Mesothelial cell of epicardium (in vitro differentiated cells): ENCODE data around the gene COL8A1. TPM values are rescaled to one million over a fixed set of nuclear protein-coding genes. Genes with fewer than 3 reads are reported as not detected.

Experiments
- DNase-seq, 2 experiments: peaks; one replicate each; pipeline ENCODE4 v3.0.0; 2021; ENCODE audit warnings: low spot score in 2 of 2; ENCODE audit not compliant: unreplicated experiment in 2 of 2
- H3K27ac Mint-ChIP-seq: 2 replicates; pipeline ENCODE4 v1.8.0; 2021; ENCODE audit warnings: mixed read lengths
- H3K27me3 Mint-ChIP-seq: 2 replicates; pipeline ENCODE4 v1.8.0; 2021; ENCODE audit warnings: low read depth, mixed read lengths
- H3K36me3 Mint-ChIP-seq: 2 replicates; pipeline ENCODE4 v1.8.0; 2021; ENCODE audit warnings: mixed read lengths
- H3K4me1 Mint-ChIP-seq: 2 replicates; pipeline ENCODE4 v1.8.0; 2021; ENCODE audit warnings: mixed read lengths
- H3K4me3 Mint-ChIP-seq: 2 replicates; pipeline ENCODE4 v1.8.0; 2021; ENCODE audit warnings: mild to moderate bottlenecking, moderate library complexity, mixed read lengths
- H3K9me3 Mint-ChIP-seq: 2 replicates; pipeline ENCODE4 v1.8.0; 2021; ENCODE audit warnings: mixed read lengths
- CTCF ChIP-seq: fragments of 200-600 bp; sonication (generic); IDR thresholded peaks from one replicate; pipeline ENCODE4 v1.5.0; 2021; ENCODE audit warnings: antibody characterized with exemption; ENCODE audit not compliant: unreplicated experiment
- total RNA-seq: library from RNA; stranded (reverse); gene quantifications from 3 replicates; pipeline ENCODE4 v1.2.1, GENCODE V29; 2021

Gene COL8A1
- total RNA-seq, 1 donor from 2014 or later = 1.1 TPM

GRCh38 chr3:99758502-99759177 is 120.2 kb downstream of the COL8A1 start:
- no peak for DNase-seq
- Mint-ChIP-seq H3K9me3 (no peaks in the 10 kb centered on the region), H3K4me1 (peaks cover 22% of the 10 kb centered on the region), H3K27me3 (peaks cover 47% of the 10 kb centered on the region), H3K27ac (no peak overlapping the region), H3K36me3 (no peaks in the 10 kb centered on the region), H3K4me3 (no peak overlapping the region)
- no peak for TF ChIP-seq CTCF

- no peak overlapping the region for H3K4me3 Mint-ChIP-seq
- no peak for TF ChIP-seq CTCF
- no peak for DNase-seq
- H3K27ac Mint-ChIP-seq = no peak overlapping the region
- peaks cover 37% of the 10 kb centered on the region for H3K27me3 Mint-ChIP-seq
- H3K9me3 Mint-ChIP-seq = no peaks in the 10 kb centered on the region
- H3K36me3 Mint-ChIP-seq = no peaks in the 10 kb centered on the region
- H3K4me1 Mint-ChIP-seq = peaks cover 22% of the 10 kb centered on the region
These were observed 121.6 kb downstream of the COL8A1 start for GRCh38 chr3:99760031-99760430.

GRCh38 chr3:99760629-99761028 is 122.2 kb downstream of the COL8A1 start:
- H3K9me3 Mint-ChIP-seq = no peaks in the 10 kb centered on the region
- no peak overlapping the region for H3K4me3 Mint-ChIP-seq
- DNase-seq = no peak
- no peak for TF ChIP-seq CTCF
- H3K27me3 Mint-ChIP-seq = peaks cover 35% of the 10 kb centered on the region
- H3K27ac Mint-ChIP-seq = no peak overlapping the region
- no peaks in the 10 kb centered on the region for H3K36me3 Mint-ChIP-seq
- H3K4me1 Mint-ChIP-seq = peaks cover 22% of the 10 kb centered on the region

GRCh38 chr3:99761415-99762165 is 123.2 kb downstream of the COL8A1 start:
- H3K9me3 Mint-ChIP-seq = no peaks in the 10 kb centered on the region
- no peaks in the 10 kb centered on the region for H3K36me3 Mint-ChIP-seq
- peaks cover 22% of the 10 kb centered on the region for H3K4me1 Mint-ChIP-seq
- H3K4me3 Mint-ChIP-seq = no peak overlapping the region
- no peak for TF ChIP-seq CTCF
- DNase-seq = no peak
- H3K27me3 Mint-ChIP-seq = peaks cover 28% of the 10 kb centered on the region
- peak overlapping the region; percentile 31 for H3K27ac Mint-ChIP-seq

- no peak for DNase-seq
- no peaks in the 10 kb centered on the region for H3K9me3 Mint-ChIP-seq
- H3K4me3 Mint-ChIP-seq = no peak overlapping the region
- no peak overlapping the region for H3K27ac Mint-ChIP-seq
- H3K27me3 Mint-ChIP-seq = peaks cover 23% of the 10 kb centered on the region
- TF ChIP-seq CTCF = no peak
- H3K4me1 Mint-ChIP-seq = peaks cover 22% of the 10 kb centered on the region
- H3K36me3 Mint-ChIP-seq = no peaks in the 10 kb centered on the region
These were observed 124.5 kb downstream of the COL8A1 start for GRCh38 chr3:99762901-99763300.
